HCT116 (cell line): ENCODE data around the gene HAGH. TPM values are rescaled to one million over a fixed set of nuclear protein-coding genes. Genes with fewer than 3 reads are reported as not detected.

Experiments
- ATAC-seq: fragments of 200-7000 bp; cut with Tn5 transposase; 2 replicates; pipeline ENCODE4 v1.9.1; 2020; ENCODE audit warnings: mild to moderate bottlenecking, moderate library complexity
- BruUV-seq: library from RNA; stranded (reverse); fragments of 400-500 nt; replicated peaks from 2 replicates; lab custom pipeline; 2021; lab: Mats Ljungman, UMichigan
- CTCF ChIA-PET: fragments of 300-600 bp; sonication (Branson Sonifier 250); formaldehyde crosslinking; loops from one replicate; lab custom pipeline; 2021; ENCODE audit warnings: antibody characterized with exemption; lab: Charles Lee
- POLR2A ChIA-PET: fragments of 300-600, 350-600 bp; sonication (Branson Sonifier 250); formaldehyde crosslinking; loops from one replicate; lab custom pipeline; 2021; ENCODE audit warnings: antibody characterized with exemption; lab: Charles Lee
- RAD21 ChIA-PET, 2 experiments: fragments of 300-600 bp; sonication (Branson Sonifier 250); formaldehyde crosslinking; loops; one replicate each; lab custom pipeline; 2023; ENCODE audit warnings: low total read pairs in 2 of 2; ENCODE audit not compliant: uncharacterized antibody in 2 of 2, unreplicated experiment in 2 of 2, low non-redundant PET in 1 of 2; lab: Charles Lee
- DNase-seq: peaks from one replicate; pipeline ENCODE4 v3.0.0-alpha.2; 2010; ENCODE audit warnings: low read depth, low spot score
- H2AFZ ChIP-seq: fragments of 200-600 bp; shearing (Covaris generic), sonication (generic); 2 replicates; pipeline ENCODE4 v1.6.1; 2017; ENCODE audit warnings: low read depth, mixed run types, mixed read lengths, antibody characterized with exemption, low read length; ENCODE audit not compliant: poor library complexity, severe bottlenecking
- H3K27ac ChIP-seq: 2 replicates; pipeline ENCODE4 v1.5.1; 2012; ENCODE audit warnings: low read depth, low read length
- H3K27me3 ChIP-seq: fragments of 200-600 bp; sonication (generic); 2 replicates; pipeline ENCODE4 v1.6.1; 2016; ENCODE audit warnings: mixed run types, low read length, mixed read lengths; ENCODE audit not compliant: insufficient read depth
- H3K36me3 ChIP-seq, 2 experiments: fragments of 200-500 bp in 1 of 2; fragments of 200-600 bp in 1 of 2; sonication (Bioruptor generic) in 1 of 2; sonication (generic) in 1 of 2; 2 replicates each; pipeline versions ENCODE4 v1.5.1 to v1.6.1; 2014 to 2016; ENCODE audit warnings: low read length in 2 of 2, inconsistent platforms in 1 of 2, mixed read lengths in 1 of 2, mixed run types in 1 of 2; ENCODE audit not compliant: insufficient read depth in 2 of 2, control insufficient read depth in 1 of 2
- H3K4me1 ChIP-seq, 2 experiments: fragments of 200-600 bp in 1 of 2; sonication (generic) in 1 of 2; 2 replicates each; pipeline versions ENCODE4 v1.5.1 to v1.6.1; 2012 to 2017; ENCODE audit warnings: low read length in 2 of 2, inconsistent platforms in 1 of 2, mild to moderate bottlenecking in 1 of 2, mixed read lengths in 1 of 2, mixed run types in 1 of 2, moderate library complexity in 1 of 2; ENCODE audit not compliant: insufficient read depth in 2 of 2, control insufficient read depth in 1 of 2
- H3K4me2 ChIP-seq: fragments of 200-600 bp; sonication (generic); 2 replicates; pipeline ENCODE4 v1.6.1; 2017; ENCODE audit warnings: mixed run types, low read length, mixed read lengths
- H3K4me3 ChIP-seq, 2 experiments: fragments of 200-600 bp in 1 of 2; sonication (generic) in 1 of 2; replicated peaks in 1 of 2; 2 replicates each; pipeline ENCODE4 v1.5.1; 2011 to 2016; ENCODE audit warnings: low read length in 2 of 2, control low read depth in 1 of 2, low read depth in 1 of 2, mild to moderate bottlenecking in 1 of 2, mixed read lengths in 1 of 2, mixed run types in 1 of 2
- H3K79me2 ChIP-seq: fragments of 200-600 bp; sonication (generic); 2 replicates; pipeline ENCODE4 v1.6.1; 2017; ENCODE audit warnings: mild to moderate bottlenecking, mixed run types, low read length, moderate library complexity, mixed read lengths; ENCODE audit not compliant: insufficient read depth
- H3K9ac ChIP-seq: fragments of 200-600 bp; sonication (generic); 2 replicates; pipeline ENCODE4 v1.6.1; 2016; ENCODE audit warnings: low read length, mixed read lengths
- H3K9me2 ChIP-seq: fragments of 200-600 bp; sonication (generic), shearing (Covaris generic); 2 replicates; pipeline ENCODE4 v1.6.1; 2017; ENCODE audit warnings: mixed run types, mild to moderate bottlenecking, moderate library complexity; ENCODE audit not compliant: insufficient read depth
- H3K9me3 ChIP-seq, 2 experiments: fragments of 200-500 bp in 1 of 2; fragments of 200-600 bp in 1 of 2; sonication (Bioruptor generic) in 1 of 2; sonication (generic) in 1 of 2; 2 replicates each; pipeline ENCODE4 v1.6.1; 2014 to 2017; ENCODE audit warnings: low read length in 2 of 2, mixed read lengths in 2 of 2, inconsistent platforms in 1 of 2, low read depth in 1 of 2, mild to moderate bottlenecking in 1 of 2, mixed run types in 1 of 2, moderate library complexity in 1 of 2; ENCODE audit not compliant: control insufficient read depth in 1 of 2, insufficient read depth in 1 of 2
- H4K20me1 ChIP-seq: fragments of 200-600 bp; sonication (generic), shearing (Covaris generic); 2 replicates; pipeline ENCODE4 v1.6.1; 2017; ENCODE audit warnings: mixed run types, mild to moderate bottlenecking, moderate library complexity; ENCODE audit not compliant: insufficient read depth
- EGR1 ChIP-seq: IDR thresholded peaks from 2 replicates; pipeline ENCODE4 v1.6.1; 2012; ENCODE audit warnings: low read depth
- ELF1 ChIP-seq: IDR thresholded peaks from 2 replicates; pipeline ENCODE4 v1.6.1; 2012; ENCODE audit warnings: low read depth, borderline replicate concordance
- EZH2 ChIP-seq: fragments of 200-600 bp; sonication (generic); IDR thresholded peaks from 2 replicates; pipeline ENCODE4 v1.6.1; 2017; ENCODE audit warnings: antibody characterized with exemption, mixed run types
- POLR2A ChIP-seq: IDR thresholded peaks from 2 replicates; pipeline ENCODE4 v1.7.0; 2011; ENCODE audit warnings: borderline replicate concordance; ENCODE audit not compliant: insufficient read depth, insufficient read length; ENCODE audit errors: extremely low read depth
- REST ChIP-seq: IDR thresholded peaks from 2 replicates; pipeline ENCODE4 v1.6.1; 2012; ENCODE audit warnings: low read depth
- SIN3A ChIP-seq: IDR thresholded peaks from 2 replicates; pipeline ENCODE4 v1.6.1; 2012; ENCODE audit warnings: low read depth
- SP1 ChIP-seq: IDR thresholded peaks from 2 replicates; pipeline ENCODE4 v1.6.1; 2012; ENCODE audit warnings: low read depth
- ZBTB33 ChIP-seq: IDR thresholded peaks from 2 replicates; pipeline ENCODE4 v1.6.1; 2011; ENCODE audit warnings: mild to moderate bottlenecking, low read length, moderate library complexity; ENCODE audit not compliant: insufficient replicate concordance; ENCODE audit errors: extremely low read depth
- intact Hi-C: fragments of 100-400 bp; cut with micrococcal nuclease; formaldehyde crosslinking; loops from 2 replicates; pipeline ENCODE4 v1.10.0; 2022
- total RNA-seq: library from RNA; stranded (reverse); gene quantifications from one replicate; pipeline ENCODE4 v1.2.1, GENCODE V29; 2021; ENCODE audit not compliant: unreplicated experiment

Gene HAGH
- total RNA-seq, 1 experiment from 2014 or later = 39.1 TPM

GRCh38 chr16:1794221-1794871, 32.3 kb downstream of the HAGH start:
- Histone ChIP-seq H3K4me1 (no peaks in the 10 kb centered on the region), H3K27ac (no peak overlapping the region)
- TF ChIP-seq EGR1 (no peak), SP1 (no peak), POLR2A (no peak), REST (no peak), ELF1 (no peak), SIN3A (no peak), ZBTB33 (no peak), EZH2 (no peak)
- TF ChIP-seq, all 23 proteins: peak for 0
- ChIA-PET CTCF (no interaction called here), POLR2A (no interaction called here), RAD21 (no interaction called here)
- Histone ChIP-seq H3K4me2 (no peak overlapping the region), H3K9me2 (no peaks in the 10 kb centered on the region), H3K9ac (no peak overlapping the region), H3K27me3 (no peaks in the 10 kb centered on the region), H4K20me1 (no peaks in the 10 kb centered on the region), H2AFZ (no peak overlapping the region), H3K79me2 (no peaks in the 10 kb centered on the region), H3K9me3 (no peaks in the 10 kb centered on the region; a peak in 1 of 4 replicates), H3K36me3 (no peaks in the 10 kb centered on the region), H3K4me3 (no peak overlapping the region)
- peak; percentile 11; the same call in 1 of the 2 replicates for ATAC-seq
- BruUV-seq = no TSS peak
- no peak for DNase-seq
- intact Hi-C loops = no loop called here
